ENCODE results near the gene DCTD. TPM values are rescaled to one million over a fixed set of nuclear protein-coding genes. Genes with fewer than 3 reads are reported as not detected.

The DCTD gene
- total and polyA plus RNA-seq, 2 donors (not counting 1 experiment from before 2014, with no cell fraction given), result 88.8 to 182 TPM

- DNase-seq (ENCODE audit: low read depth in 2 of 2), result no peak
- no peaks in the 10 kb centered on the region for H3K4me1 ChIP-seq (ENCODE audit: control insufficient read depth, extremely low read depth, insufficient read depth, low read length)
- no peak overlapping the region for H3K4me3 ChIP-seq (replicated peaks in 1 of 4; ENCODE audit: control extremely low read depth in 1 of 4, insufficient read depth in 1 of 4, low read depth in 3 of 4, low read length in 4 of 4)
- H3K79me2 ChIP-seq (ENCODE audit: control insufficient read depth, insufficient read depth, low read length), result no peaks in the 10 kb centered on the region
- no peak overlapping the region for H3K9ac ChIP-seq (ENCODE audit: insufficient read depth, low read length)
- no peaks in the 10 kb centered on the region for H4K20me1 ChIP-seq (ENCODE audit: control insufficient read depth, extremely low read depth, insufficient read depth, low read length)
- no peak overlapping the region for H3K4me2 ChIP-seq (ENCODE audit: extremely low read depth, insufficient read depth, low read length)
- no peaks in the 10 kb centered on the region for H3K36me3 ChIP-seq (ENCODE audit: control insufficient read depth, insufficient read depth, low read length)
- no peak for TF ChIP-seq CTCF (conservative IDR thresholded peaks at IDR 0.05 in 1 of 2, IDR thresholded peaks at IDR 0.05 in 1 of 2; ENCODE audit: low read depth in 1 of 2, low read length in 2 of 2)
- no peaks in the 10 kb centered on the region for H3K27me3 ChIP-seq (ENCODE audit: control insufficient read depth, insufficient read depth, low read length)
- H3K27ac ChIP-seq (ENCODE audit: insufficient read depth, low read length), result no peak overlapping the region
- H2AFZ ChIP-seq (ENCODE audit: low read length), result no peak overlapping the region
- H3K9me3 ChIP-seq (ENCODE audit: control insufficient read depth, insufficient read depth, low read depth, low read length), result no peaks in the 10 kb centered on the region
Observed at GRCh38 chr4:182871616-182872015, 45.6 kb downstream of the DCTD start.

- Histone ChIP-seq H4K20me1 (ENCODE audit: control insufficient read depth, extremely low read depth, insufficient read depth, low read length) (no peaks in the 10 kb centered on the region), H2AFZ (ENCODE audit: low read length) (no peak overlapping the region), H3K27ac (ENCODE audit: insufficient read depth, low read length) (no peak overlapping the region), H3K4me3 (replicated peaks in 1 of 4; ENCODE audit: control extremely low read depth in 1 of 4, insufficient read depth in 1 of 4, low read depth in 3 of 4, low read length in 4 of 4) (no peak overlapping the region), H3K4me1 (ENCODE audit: control insufficient read depth, extremely low read depth, insufficient read depth, low read length) (no peaks in the 10 kb centered on the region), H3K79me2 (ENCODE audit: control insufficient read depth, insufficient read depth, low read length) (no peaks in the 10 kb centered on the region), H3K27me3 (ENCODE audit: control insufficient read depth, insufficient read depth, low read length) (no peaks in the 10 kb centered on the region), H3K9ac (ENCODE audit: insufficient read depth, low read length) (no peak overlapping the region), H3K4me2 (ENCODE audit: extremely low read depth, insufficient read depth, low read length) (no peak overlapping the region), H3K36me3 (ENCODE audit: control insufficient read depth, insufficient read depth, low read length) (no peaks in the 10 kb centered on the region), H3K9me3 (ENCODE audit: control insufficient read depth, insufficient read depth, low read depth, low read length) (no peaks in the 10 kb centered on the region)
- TF ChIP-seq CTCF (conservative IDR thresholded peaks at IDR 0.05 in 1 of 2, IDR thresholded peaks at IDR 0.05 in 1 of 2; ENCODE audit: low read depth in 1 of 2, low read length in 2 of 2), result no peak
- no peak for DNase-seq (ENCODE audit: low read depth in 2 of 2)
Observed at GRCh38 chr4:182869697-182870096, 47.5 kb downstream of the DCTD start.

- H3K9ac ChIP-seq (ENCODE audit: insufficient read depth, low read length), result no peak overlapping the region
- H3K9me3 ChIP-seq (ENCODE audit: control insufficient read depth, insufficient read depth, low read depth, low read length), result no peaks in the 10 kb centered on the region
- no peak for DNase-seq (ENCODE audit: low read depth in 2 of 2)
- H3K4me3 ChIP-seq (replicated peaks in 1 of 4; ENCODE audit: control extremely low read depth in 1 of 4, insufficient read depth in 1 of 4, low read depth in 3 of 4, low read length in 4 of 4), result no peak overlapping the region
- H4K20me1 ChIP-seq (ENCODE audit: control insufficient read depth, extremely low read depth, insufficient read depth, low read length), result no peaks in the 10 kb centered on the region
- H3K4me1 ChIP-seq (ENCODE audit: control insufficient read depth, extremely low read depth, insufficient read depth, low read length), result no peaks in the 10 kb centered on the region
- no peaks in the 10 kb centered on the region for H3K79me2 ChIP-seq (ENCODE audit: control insufficient read depth, insufficient read depth, low read length)
- H3K4me2 ChIP-seq (ENCODE audit: extremely low read depth, insufficient read depth, low read length), result no peak overlapping the region
- no peaks in the 10 kb centered on the region for H3K27me3 ChIP-seq (ENCODE audit: control insufficient read depth, insufficient read depth, low read length)
- no peak overlapping the region for H3K27ac ChIP-seq (ENCODE audit: insufficient read depth, low read length)
- H2AFZ ChIP-seq (ENCODE audit: low read length), result no peak overlapping the region
- no peak for TF ChIP-seq CTCF (conservative IDR thresholded peaks at IDR 0.05 in 1 of 2, IDR thresholded peaks at IDR 0.05 in 1 of 2; ENCODE audit: low read depth in 1 of 2, low read length in 2 of 2)
- TF ChIP-seq EZH2 (IDR thresholded peaks at IDR 0.05; ENCODE audit: low read length, missing control alignments), result no peak
- no peaks in the 10 kb centered on the region for H3K36me3 ChIP-seq (ENCODE audit: control insufficient read depth, insufficient read depth, low read length)
Observed at GRCh38 chr4:182866746-182867145, 50.4 kb downstream of the DCTD start.

Measured in fibroblast of lung (primary cell).